BLaER1 (cell line): ENCODE data around the gene FAM90A1.
A peak's percentile ranks its signal among the peaks of the same experiment; 100 is the strongest.
"Not testable (repeated sequence)": the region's sequence is repeated elsewhere in the genome, so short reads cannot be mapped to it uniquely, and the experiment has no call there.

Source experiments
- H3K27ac ChIP-seq: shearing (Covaris generic); formaldehyde crosslinking; 2 replicates; pipeline ENCODE4 v1.8.1; 2022
- H3K27me3 ChIP-seq: shearing (Covaris generic); formaldehyde crosslinking; 2 replicates; pipeline ENCODE4 v1.8.1; 2022
- H3K36me3 ChIP-seq: shearing (Covaris generic); formaldehyde crosslinking; 2 replicates; pipeline ENCODE4 v1.8.1; 2022
- H3K4me1 ChIP-seq: shearing (Covaris generic); formaldehyde crosslinking; 2 replicates; pipeline ENCODE4 v1.8.1; 2022
- H3K4me2 ChIP-seq: shearing (Covaris generic); formaldehyde crosslinking; 2 replicates; pipeline ENCODE4 v1.8.1; 2022
- H3K4me3 ChIP-seq: shearing (Covaris generic); formaldehyde crosslinking; 2 replicates; pipeline ENCODE4 v1.8.1; 2022
- H3K9ac ChIP-seq: shearing (Covaris generic); formaldehyde crosslinking; 2 replicates; pipeline ENCODE4 v1.8.1; 2022
- H3K9me3 ChIP-seq: shearing (Covaris generic); formaldehyde crosslinking; 2 replicates; pipeline ENCODE4 v1.8.1; 2022
- H4K20me1 ChIP-seq: shearing (Covaris generic); formaldehyde crosslinking; 2 replicates; pipeline ENCODE4 v1.8.1; 2022

FAM90A1 gene

DNA sequence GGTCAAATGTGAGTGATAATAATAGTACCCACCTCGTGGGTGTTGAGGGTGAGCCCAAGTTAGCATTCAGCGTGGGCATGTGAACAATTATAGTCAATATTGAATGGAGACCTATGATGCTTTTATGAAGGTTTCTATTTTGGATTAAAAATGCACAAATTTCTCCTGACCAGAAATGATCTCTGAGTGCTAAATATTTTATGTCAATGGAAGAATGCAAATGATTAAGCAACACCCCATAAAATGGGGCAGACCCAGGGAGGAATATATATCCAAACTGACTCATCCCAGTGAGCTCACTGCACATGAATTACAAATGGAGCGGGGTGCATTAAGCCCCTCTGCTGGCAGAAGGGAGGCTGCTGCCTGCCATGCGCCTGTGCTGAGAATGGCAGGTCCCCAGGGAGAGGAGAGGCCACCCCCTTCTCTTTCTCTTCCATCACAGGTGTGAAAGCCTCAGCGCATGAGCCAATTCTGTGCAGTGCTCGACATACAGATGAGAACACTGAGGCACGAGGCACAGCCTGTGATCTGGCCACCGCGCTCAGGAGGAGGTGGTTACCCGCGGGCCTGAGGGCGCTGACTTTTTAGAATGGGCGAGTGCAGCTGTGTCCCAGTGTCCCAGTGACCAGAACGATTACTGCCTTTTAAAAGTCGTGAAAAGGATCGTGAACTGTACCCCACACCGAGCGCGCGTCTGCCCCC, 14.7 kb upstream of the FAM90A1 start:
- H3K9me3 ChIP-seq, H3K4me1 ChIP-seq, H3K36me3 ChIP-seq, H3K27me3 ChIP-seq, H4K20me1 ChIP-seq: not testable (repeated sequence)
- H3K27ac ChIP-seq: peak overlapping the region; percentile 65; the same call in 1 of the 2 replicates
- H3K4me2 ChIP-seq: peak overlapping the region; percentile 91
- peak overlapping the region; percentile 84 for H3K4me3 ChIP-seq
- H3K9ac ChIP-seq: peak overlapping the region; percentile 78

DNA sequence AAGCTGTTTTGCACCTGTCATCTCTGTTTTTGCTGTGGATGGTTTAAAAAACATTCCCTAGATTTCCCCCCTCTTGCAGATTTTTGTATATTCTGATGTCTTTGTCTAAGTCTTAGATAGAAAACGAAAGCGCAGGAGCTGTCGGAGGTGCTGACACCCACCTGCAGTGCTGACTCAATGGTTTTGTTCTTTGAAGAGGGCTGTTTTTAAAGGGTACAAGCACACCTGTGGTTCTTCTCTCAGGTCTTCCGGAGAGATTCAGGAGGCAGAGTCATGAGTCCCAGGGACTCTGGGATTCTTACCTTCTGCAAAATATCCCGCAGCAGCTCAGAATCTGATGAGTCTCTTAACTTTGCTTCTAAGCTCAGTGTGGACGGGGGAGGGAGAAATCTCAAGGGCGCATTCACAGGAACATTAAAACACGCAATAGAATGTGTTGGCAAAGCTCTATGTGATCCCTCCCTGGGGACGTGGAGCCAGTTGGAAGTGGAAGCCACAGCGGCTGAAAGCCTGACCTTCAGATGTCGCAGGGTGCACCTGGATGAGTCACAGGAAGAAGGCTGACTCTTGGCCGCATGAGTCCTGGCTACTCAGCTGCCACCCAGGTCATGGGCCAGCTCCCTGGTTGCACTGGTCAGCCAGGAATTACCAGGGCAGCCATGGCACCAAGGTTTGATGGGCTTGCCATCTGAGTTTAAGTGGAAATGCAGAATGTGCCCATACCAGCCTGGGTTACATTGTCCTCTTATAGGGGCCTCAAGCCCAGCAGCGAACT, 13.1 kb upstream of the FAM90A1 start:
- H3K9me3 ChIP-seq, H3K4me3 ChIP-seq, H3K4me2 ChIP-seq, H3K9ac ChIP-seq, H3K27ac ChIP-seq, H3K27me3 ChIP-seq, H3K36me3 ChIP-seq, H3K4me1 ChIP-seq, H4K20me1 ChIP-seq: not testable (repeated sequence)

DNA sequence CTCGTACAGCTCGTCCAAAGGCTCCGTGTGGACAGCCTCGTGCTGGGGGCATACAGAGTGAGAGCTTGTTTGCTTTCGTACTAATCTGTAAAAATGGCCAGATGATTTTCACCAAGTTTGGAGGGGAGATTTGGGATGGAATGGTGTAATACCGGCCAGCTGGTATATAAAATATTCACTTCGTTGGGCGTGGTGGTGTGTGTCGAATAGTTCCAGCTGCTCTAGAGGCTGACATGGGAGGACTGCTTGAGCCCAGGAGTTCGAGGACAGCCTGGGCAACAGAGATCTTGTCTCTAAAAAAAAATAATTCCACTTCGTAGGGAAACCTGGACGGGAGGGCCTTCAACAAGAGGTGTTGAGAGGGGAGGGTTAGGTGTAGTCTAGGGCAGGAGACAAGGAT, 9.6 kb upstream of the FAM90A1 start:
- not testable (repeated sequence) for H3K4me1 ChIP-seq, H3K27ac ChIP-seq, H3K4me2 ChIP-seq

GRCh38 chr12:8235316-8236157, 8.1 kb upstream of the FAM90A1 start:
- peaks cover 16% of the 10 kb centered on the region; the same call in 1 of the 2 replicates for H4K20me1 ChIP-seq
- not testable (repeated sequence) for H3K4me1 ChIP-seq, H3K4me3 ChIP-seq

More for the DNA sequence above, 9.6 kb upstream of the FAM90A1 start:
- H3K27me3 ChIP-seq, H3K9me3 ChIP-seq, H3K4me3 ChIP-seq, H3K9ac ChIP-seq, H3K36me3 ChIP-seq: not testable (repeated sequence)
- peaks cover 14% of the 10 kb centered on the region; the same call in 1 of the 2 replicates for H4K20me1 ChIP-seq

GRCh38 chr12:8234746-8235145, 7.3 kb upstream of the FAM90A1 start:
- H3K9me3 ChIP-seq, H3K9ac ChIP-seq, H3K4me2 ChIP-seq, H3K4me1 ChIP-seq, H3K27ac ChIP-seq, H3K4me3 ChIP-seq, H3K36me3 ChIP-seq, H3K27me3 ChIP-seq: not testable (repeated sequence)
- peaks cover 16% of the 10 kb centered on the region; the same call in 1 of the 2 replicates for H4K20me1 ChIP-seq

More at GRCh38 chr12:8235316-8236157, 8.1 kb upstream of the FAM90A1 start:
- not testable (repeated sequence) for H3K9me3 ChIP-seq, H3K27me3 ChIP-seq, H3K4me2 ChIP-seq, H3K9ac ChIP-seq, H3K36me3 ChIP-seq, H3K27ac ChIP-seq

GRCh38 chr12:8233935-8234495, 6.6 kb upstream of the FAM90A1 start:
- H4K20me1 ChIP-seq: peaks cover 16% of the 10 kb centered on the region; the same call in 1 of the 2 replicates
- not testable (repeated sequence) for H3K27me3 ChIP-seq, H3K4me2 ChIP-seq, H3K36me3 ChIP-seq, H3K4me3 ChIP-seq, H3K9ac ChIP-seq, H3K9me3 ChIP-seq, H3K4me1 ChIP-seq, H3K27ac ChIP-seq

DNA sequence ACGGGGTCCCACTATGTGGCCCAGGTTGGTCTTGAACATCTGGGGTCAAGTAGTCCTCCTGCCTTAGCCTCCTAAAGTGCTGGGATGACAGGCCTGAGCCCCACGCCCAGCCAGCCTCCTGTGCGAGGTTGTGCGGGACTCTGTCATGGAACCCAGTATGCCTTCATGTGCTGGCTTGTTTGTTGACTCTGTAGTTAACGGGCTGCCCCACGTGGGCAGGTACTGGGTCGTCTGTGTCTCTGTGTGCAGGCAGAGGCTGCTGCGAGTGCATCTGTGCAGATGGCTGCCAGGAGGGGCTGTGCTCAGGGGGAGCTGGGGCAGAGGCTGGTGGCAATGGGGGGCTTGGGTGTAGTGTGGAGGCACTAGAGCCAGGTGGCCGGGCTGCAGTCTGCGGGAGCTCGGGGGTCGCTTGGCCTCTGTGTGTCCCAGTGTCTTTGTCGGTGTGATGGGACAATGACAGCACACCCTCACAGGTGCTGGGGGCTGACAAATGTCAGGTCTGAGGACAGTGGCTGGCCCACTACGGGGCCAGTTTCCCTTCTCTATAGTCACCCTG, 6.0 kb upstream of the FAM90A1 start:
- H4K20me1 ChIP-seq: peaks cover 16% of the 10 kb centered on the region; the same call in 1 of the 2 replicates
- not testable (repeated sequence) for H3K36me3 ChIP-seq, H3K27me3 ChIP-seq, H3K4me2 ChIP-seq, H3K27ac ChIP-seq, H3K9ac ChIP-seq, H3K4me1 ChIP-seq, H3K9me3 ChIP-seq, H3K4me3 ChIP-seq

DNA sequence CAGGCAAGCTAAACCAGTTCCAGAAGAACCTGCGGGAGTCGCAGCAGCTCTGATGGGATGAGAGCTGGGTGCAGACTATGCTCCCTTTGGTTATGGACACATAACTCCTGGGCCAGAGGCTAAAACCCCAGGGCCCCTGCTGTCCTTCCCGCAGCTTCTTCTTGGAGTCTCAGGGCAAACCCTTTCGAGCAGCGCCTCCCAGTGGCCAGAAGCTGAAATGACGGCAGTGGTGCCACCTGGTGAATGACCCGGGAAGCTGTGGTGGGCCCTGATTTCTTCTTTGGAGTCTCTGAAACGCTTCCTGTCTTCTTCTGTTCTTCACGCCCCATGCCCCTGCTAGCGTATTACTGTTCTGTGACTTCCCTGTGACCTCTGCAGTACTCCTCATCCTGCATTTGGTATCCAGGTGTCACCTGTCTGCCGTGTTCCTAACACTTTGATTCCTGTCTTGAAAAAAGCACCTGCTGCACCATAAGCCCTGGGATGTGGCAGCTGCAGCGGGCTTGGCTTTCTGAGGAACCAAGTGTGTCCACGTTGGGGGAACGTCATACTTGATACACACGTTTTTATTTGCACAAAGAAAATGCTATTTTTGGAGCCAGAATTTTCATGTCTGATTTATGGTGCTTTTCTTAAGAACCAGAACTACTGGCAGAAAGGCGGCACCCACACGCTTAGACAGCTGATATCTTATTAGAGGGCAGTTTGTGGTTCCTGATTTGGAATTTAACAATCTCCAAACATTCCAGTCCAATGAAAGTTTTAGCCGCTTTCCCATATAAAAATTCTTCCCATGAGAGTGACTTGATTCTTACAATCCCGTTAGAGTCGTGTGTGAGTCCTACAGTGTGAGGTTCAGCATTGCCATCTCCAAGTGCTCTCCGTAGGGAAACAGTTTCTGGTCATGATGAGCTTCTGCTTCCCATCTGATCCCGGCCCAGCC, 4.5 kb upstream of the FAM90A1 start:
- not testable (repeated sequence) for H3K9me3 ChIP-seq, H3K36me3 ChIP-seq, H3K4me3 ChIP-seq, H3K9ac ChIP-seq, H3K27me3 ChIP-seq, H3K27ac ChIP-seq
- Histone ChIP-seq H3K4me1 (peaks cover 23% of the 10 kb centered on the region), H3K4me2 (peak overlapping the region; percentile 43), H4K20me1 (peaks cover 16% of the 10 kb centered on the region; the same call in 1 of the 2 replicates)

DNA sequence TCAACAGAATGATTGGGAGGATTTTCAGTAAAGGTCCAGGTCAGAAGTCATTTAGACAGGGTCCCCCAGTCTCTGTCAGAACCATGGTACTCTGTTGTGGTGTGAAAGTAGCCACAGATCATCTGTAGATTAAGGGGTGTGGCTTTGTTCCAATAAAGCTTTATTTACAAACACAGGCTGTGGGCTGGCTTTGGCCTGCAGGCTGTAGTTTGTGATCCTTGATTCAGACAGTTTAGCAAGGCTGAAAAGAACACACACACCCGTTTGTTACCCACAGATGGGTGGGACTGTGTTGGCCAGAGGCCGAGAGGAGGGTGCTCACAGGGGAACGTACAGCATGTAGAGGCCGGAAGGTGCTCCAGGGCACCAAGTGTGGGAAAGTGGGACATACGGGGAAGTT, 3.6 kb upstream of the FAM90A1 start:
- not testable (repeated sequence) for H3K36me3 ChIP-seq, H3K27me3 ChIP-seq, H3K9me3 ChIP-seq, H3K9ac ChIP-seq, H3K27ac ChIP-seq, H3K4me3 ChIP-seq
- H4K20me1 ChIP-seq: peaks cover 16% of the 10 kb centered on the region; the same call in 1 of the 2 replicates
- H3K4me2 ChIP-seq: peak overlapping the region; percentile 43; the same call in 1 of the 2 replicates
- peaks cover 27% of the 10 kb centered on the region for H3K4me1 ChIP-seq

GRCh38 chr12:8229486-8229885, 2.1 kb upstream of the FAM90A1 start:
- peaks cover 16% of the 10 kb centered on the region; the same call in 1 of the 2 replicates for H4K20me1 ChIP-seq
- H3K9me3 ChIP-seq: not testable (repeated sequence)

DNA sequence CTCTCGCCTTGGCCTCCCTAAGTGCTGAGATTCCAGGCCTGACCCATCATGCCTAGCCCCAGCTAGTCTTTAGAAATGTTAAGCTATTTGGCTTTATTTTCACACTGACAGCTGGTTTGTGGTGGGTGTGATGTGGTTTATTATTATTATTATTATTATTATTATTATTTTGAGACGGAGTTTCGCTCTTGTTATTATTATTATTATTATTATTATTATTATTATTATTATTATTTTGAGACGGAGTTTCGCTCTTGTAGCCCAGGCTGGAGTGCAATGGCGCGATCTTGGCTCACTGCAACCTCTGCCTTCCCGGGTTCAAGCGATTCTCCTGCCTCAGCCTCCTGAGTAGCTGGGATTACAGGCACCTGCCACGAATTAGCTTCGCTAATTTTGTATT, 1.2 kb upstream of the FAM90A1 start:
- not testable (repeated sequence) for H3K9me3 ChIP-seq, H3K36me3 ChIP-seq, H3K4me3 ChIP-seq, H3K27me3 ChIP-seq, H3K27ac ChIP-seq, H3K9ac ChIP-seq, H3K4me2 ChIP-seq
- Histone ChIP-seq H3K4me1 (peaks cover 27% of the 10 kb centered on the region), H4K20me1 (peaks cover 16% of the 10 kb centered on the region; the same call in 1 of the 2 replicates)

More at GRCh38 chr12:8229486-8229885, 2.1 kb upstream of the FAM90A1 start:
- H3K36me3 ChIP-seq, H3K4me2 ChIP-seq, H3K9ac ChIP-seq, H3K27me3 ChIP-seq, H3K27ac ChIP-seq, H3K4me3 ChIP-seq: not testable (repeated sequence)
- H3K4me1 ChIP-seq: peaks cover 27% of the 10 kb centered on the region

GRCh38 chr12:8227732-8228077, 287 bp upstream of the FAM90A1 start:
- peak overlapping the region; percentile 56 for H3K27ac ChIP-seq
- not testable (repeated sequence) for H3K27me3 ChIP-seq, H3K36me3 ChIP-seq, H4K20me1 ChIP-seq, H3K9me3 ChIP-seq
- H3K4me3 ChIP-seq: peak overlapping the region; percentile 64
- H3K4me1 ChIP-seq: peaks cover 27% of the 10 kb centered on the region
- H3K4me2 ChIP-seq: peak overlapping the region; percentile 82
- H3K9ac ChIP-seq: peak overlapping the region; percentile 69
